Activated naive CD8-positive, alpha-beta T cell treated with anti-CD3 and anti-CD28 coated beads, Interleukin-2, amount 10 ng/mL, durations not matched to agents 7 days and 5 days (primary cell): ENCODE measurements around the gene DHRS11. TPM values are rescaled to one million over a fixed set of nuclear protein-coding genes. Genes with fewer than 3 reads are reported as not detected.

Source experiments
- ATAC-seq: fragments of 150-1000 bp; cut with Tn5 transposase; one replicate; pipeline ENCODE4 v1.10.0; 2021; ENCODE audit warnings: low read depth, moderate library complexity
- POLR2A ChIA-PET: fragments of 350-600 bp; sonication (Branson Sonifier 250); formaldehyde crosslinking; loops from one replicate; lab custom pipeline; 2021; ENCODE audit warnings: antibody characterized with exemption; lab: Charles Lee
- DNase-seq: peaks from one replicate; pipeline ENCODE4 v3.0.0; 2021
- H3K27ac Mint-ChIP-seq: one replicate; pipeline ENCODE4 v1.8.0; 2022; ENCODE audit warnings: mild to moderate bottlenecking, mixed read lengths
- H3K27me3 Mint-ChIP-seq: one replicate; pipeline ENCODE4 v1.8.0; 2022; ENCODE audit warnings: mild to moderate bottlenecking, moderate library complexity, mixed read lengths
- H3K36me3 Mint-ChIP-seq: one replicate; pipeline ENCODE4 v1.8.0; 2021; ENCODE audit warnings: mild to moderate bottlenecking, mixed read lengths
- H3K4me1 Mint-ChIP-seq: one replicate; pipeline ENCODE4 v1.8.0; 2021; ENCODE audit warnings: mixed read lengths
- H3K4me3 Mint-ChIP-seq: one replicate; pipeline ENCODE4 v1.8.0; 2022; ENCODE audit warnings: mild to moderate bottlenecking, moderate library complexity, mixed read lengths
- H3K9me3 Mint-ChIP-seq: one replicate; pipeline ENCODE4 v1.8.0; 2021; ENCODE audit warnings: mixed read lengths
- total RNA-seq, 2 experiments: library from RNA; stranded (reverse); gene quantifications; one replicate each; pipeline ENCODE4 v1.2.3, GENCODE V29; 2021

The DHRS11 gene
- total RNA-seq, 2 experiments from 2014 or later: 4.7 to 4.8 TPM

- DNase-seq: peak; percentile 84
- Mint-ChIP-seq H3K36me3 (no peaks in the 10 kb centered on the region), H3K4me1 (no peaks in the 10 kb centered on the region), H3K4me3 (no peak overlapping the region), H3K27me3 (no peaks in the 10 kb centered on the region), H3K9me3 (no peaks in the 10 kb centered on the region), H3K27ac (no peak overlapping the region)
- POLR2A ChIA-PET: no interaction called here
- ATAC-seq: peak; percentile 80
Measured at GRCh38 chr17:36629252-36629847, 37.7 kb downstream of the DHRS11 start.

GRCh38 chr17:36629970-36630502 is 38.4 kb downstream of the DHRS11 start:
- Mint-ChIP-seq H3K9me3 (no peaks in the 10 kb centered on the region), H3K4me1 (no peaks in the 10 kb centered on the region), H3K27me3 (no peaks in the 10 kb centered on the region), H3K27ac (no peak overlapping the region), H3K36me3 (no peaks in the 10 kb centered on the region), H3K4me3 (no peak overlapping the region)
- ATAC-seq (no peak), DNase-seq (no peak)
- POLR2A ChIA-PET: no interaction called here

GRCh38 chr17:36631022-36631421 is 39.3 kb downstream of the DHRS11 start:
- ATAC-seq (no peak), DNase-seq (no peak)
- H3K4me1 Mint-ChIP-seq: no peaks in the 10 kb centered on the region
- no peaks in the 10 kb centered on the region for H3K27me3 Mint-ChIP-seq
- POLR2A ChIA-PET: no interaction called here
- no peak overlapping the region for H3K4me3 Mint-ChIP-seq
- no peak overlapping the region for H3K27ac Mint-ChIP-seq
- no peaks in the 10 kb centered on the region for H3K9me3 Mint-ChIP-seq
- H3K36me3 Mint-ChIP-seq: no peaks in the 10 kb centered on the region

GRCh38 chr17:36632916-36633771 is 41.5 kb downstream of the DHRS11 start:
- Mint-ChIP-seq H3K27ac (no peak overlapping the region), H3K9me3 (no peaks in the 10 kb centered on the region), H3K27me3 (peaks cover 3% of the 10 kb centered on the region), H3K36me3 (no peaks in the 10 kb centered on the region), H3K4me3 (no peak overlapping the region), H3K4me1 (no peaks in the 10 kb centered on the region)
- POLR2A ChIA-PET: no interaction called here
- ATAC-seq (no peak), DNase-seq (no peak)

GRCh38 chr17:36640346-36640745 is 48.7 kb downstream of the DHRS11 start:
- Mint-ChIP-seq H3K4me1 (peaks cover 15% of the 10 kb centered on the region), H3K27me3 (peaks cover 64% of the 10 kb centered on the region), H3K9me3 (no peaks in the 10 kb centered on the region), H3K27ac (no peak overlapping the region), H3K36me3 (no peaks in the 10 kb centered on the region), H3K4me3 (no peak overlapping the region)
- no peak for DNase-seq
- no peak for ATAC-seq
- POLR2A ChIA-PET: interaction anchor here (0.5 to 0.6 kb wide), 2 partner anchors 39 to 77 kb away, joined by 3 read pairs; partner anchors contain the start of gene MRM1

GRCh38 chr17:36640836-36641235 is 49.2 kb downstream of the DHRS11 start:
- H3K9me3 Mint-ChIP-seq: no peaks in the 10 kb centered on the region
- H3K4me1 Mint-ChIP-seq: peaks cover 15% of the 10 kb centered on the region
- ATAC-seq (no peak), DNase-seq (no peak)
- peaks cover 68% of the 10 kb centered on the region for H3K27me3 Mint-ChIP-seq
- no peak overlapping the region for H3K4me3 Mint-ChIP-seq
- POLR2A ChIA-PET: interaction anchor here (0.6 kb wide), 1 partner anchor 40 kb away, joined by 3 read pairs; the partner anchor contains the start of gene MRM1
- H3K36me3 Mint-ChIP-seq: no peaks in the 10 kb centered on the region
- H3K27ac Mint-ChIP-seq: no peak overlapping the region

- H3K36me3 Mint-ChIP-seq: no peaks in the 10 kb centered on the region
- peaks cover 15% of the 10 kb centered on the region for H3K4me1 Mint-ChIP-seq
- no peak overlapping the region for H3K27ac Mint-ChIP-seq
- no peaks in the 10 kb centered on the region for H3K9me3 Mint-ChIP-seq
- peaks cover 74% of the 10 kb centered on the region for H3K27me3 Mint-ChIP-seq
- ATAC-seq (peak; percentile 22), DNase-seq (no peak)
- POLR2A ChIA-PET: no interaction called here
- H3K4me3 Mint-ChIP-seq: no peak overlapping the region
Measured at GRCh38 chr17:36641331-36641876, 49.7 kb downstream of the DHRS11 start.

- Mint-ChIP-seq H3K4me3 (peak overlapping the region; percentile 86), H3K27me3 (peaks cover 78% of the 10 kb centered on the region), H3K4me1 (peaks cover 15% of the 10 kb centered on the region), H3K36me3 (no peaks in the 10 kb centered on the region), H3K27ac (no peak overlapping the region), H3K9me3 (no peaks in the 10 kb centered on the region)
- POLR2A ChIA-PET: interaction anchor here (0.9 kb wide), 1 partner anchor 29 kb away, joined by 3 read pairs; no protein-coding TSS in a partner anchor
- DNase-seq (peak; percentile 39), ATAC-seq (peak; percentile 36)
Measured at GRCh38 chr17:36641877-36642845, 50.5 kb downstream of the DHRS11 start.

- DNase-seq (no peak), ATAC-seq (no peak)
- Mint-ChIP-seq H3K4me3 (peak overlapping the region; percentile 18), H3K36me3 (no peaks in the 10 kb centered on the region), H3K4me1 (peaks cover 15% of the 10 kb centered on the region), H3K27me3 (peaks cover 75% of the 10 kb centered on the region), H3K9me3 (no peaks in the 10 kb centered on the region), H3K27ac (no peak overlapping the region)
- POLR2A ChIA-PET: interaction anchor here (0.9 kb wide), 1 partner anchor 28 kb away, joined by 3 read pairs; no protein-coding TSS in a partner anchor
Measured at GRCh38 chr17:36643086-36643685, 51.5 kb downstream of the DHRS11 start.

- H3K4me3 Mint-ChIP-seq: no peak overlapping the region
Measured at GRCh38 chr17:36645422-36645821, 53.7 kb downstream of the DHRS11 start.

GRCh38 chr17:36647636-36648035 is 56.0 kb downstream of the DHRS11 start:
- POLR2A ChIA-PET: no interaction called here
- ATAC-seq (no peak), DNase-seq (no peak)
- H3K4me1 Mint-ChIP-seq: peaks cover 12% of the 10 kb centered on the region
- no peaks in the 10 kb centered on the region for H3K9me3 Mint-ChIP-seq
- no peak overlapping the region for H3K4me3 Mint-ChIP-seq
- no peaks in the 10 kb centered on the region for H3K36me3 Mint-ChIP-seq
- H3K27me3 Mint-ChIP-seq: peaks cover 49% of the 10 kb centered on the region
- H3K27ac Mint-ChIP-seq: no peak overlapping the region

More at GRCh38 chr17:36645422-36645821, 53.7 kb downstream of the DHRS11 start:
- Mint-ChIP-seq H3K9me3 (no peaks in the 10 kb centered on the region), H3K27ac (no peak overlapping the region), H3K36me3 (no peaks in the 10 kb centered on the region), H3K4me1 (peaks cover 19% of the 10 kb centered on the region), H3K27me3 (peaks cover 62% of the 10 kb centered on the region)
- ATAC-seq (no peak), DNase-seq (no peak)
- POLR2A ChIA-PET: no interaction called here

GRCh38 chr17:36650096-36650775 is 58.6 kb downstream of the DHRS11 start:
- Mint-ChIP-seq H3K4me1 (peaks cover 4% of the 10 kb centered on the region), H3K9me3 (no peaks in the 10 kb centered on the region), H3K27me3 (peaks cover 30% of the 10 kb centered on the region), H3K4me3 (no peak overlapping the region), H3K27ac (no peak overlapping the region), H3K36me3 (no peaks in the 10 kb centered on the region)
- DNase-seq (no peak), ATAC-seq (no peak)
- POLR2A ChIA-PET: no interaction called here
